GM12801 (cell line): ENCODE data around the gene REXO5.

Experiments used
- TF ChIP-seq, protein P1 (sequence below): IDR thresholded peaks from one replicate; pipeline ENCODE4 v1.5.1; 2011; ENCODE audit warnings: control low read depth; ENCODE audit not compliant: insufficient read length; ENCODE audit errors: extremely low read depth

Gene REXO5

DNA sequence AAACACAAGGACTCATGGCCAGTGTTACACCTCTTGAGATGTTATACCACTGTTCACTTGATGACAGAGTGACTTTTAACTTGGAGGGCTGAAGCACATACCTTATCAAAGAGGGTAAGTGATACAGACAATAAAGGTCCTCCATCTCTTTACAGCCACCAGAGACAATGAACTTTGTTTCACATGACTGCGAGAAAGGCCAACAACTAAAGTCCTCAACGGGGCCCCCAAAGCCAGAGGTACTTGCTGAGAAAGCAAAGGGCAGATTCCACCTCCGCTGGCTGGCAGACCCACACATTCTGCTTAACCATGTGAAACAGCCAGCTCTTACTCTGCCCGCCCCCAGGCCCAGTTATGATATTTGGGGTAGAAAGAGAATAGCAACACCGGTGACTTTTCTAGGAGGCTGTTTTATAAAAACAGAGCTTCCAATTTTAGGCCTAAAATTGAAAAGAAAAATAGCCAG lies 72.4 kb downstream of the REXO5 start:
- TF ChIP-seq, protein P1, sequence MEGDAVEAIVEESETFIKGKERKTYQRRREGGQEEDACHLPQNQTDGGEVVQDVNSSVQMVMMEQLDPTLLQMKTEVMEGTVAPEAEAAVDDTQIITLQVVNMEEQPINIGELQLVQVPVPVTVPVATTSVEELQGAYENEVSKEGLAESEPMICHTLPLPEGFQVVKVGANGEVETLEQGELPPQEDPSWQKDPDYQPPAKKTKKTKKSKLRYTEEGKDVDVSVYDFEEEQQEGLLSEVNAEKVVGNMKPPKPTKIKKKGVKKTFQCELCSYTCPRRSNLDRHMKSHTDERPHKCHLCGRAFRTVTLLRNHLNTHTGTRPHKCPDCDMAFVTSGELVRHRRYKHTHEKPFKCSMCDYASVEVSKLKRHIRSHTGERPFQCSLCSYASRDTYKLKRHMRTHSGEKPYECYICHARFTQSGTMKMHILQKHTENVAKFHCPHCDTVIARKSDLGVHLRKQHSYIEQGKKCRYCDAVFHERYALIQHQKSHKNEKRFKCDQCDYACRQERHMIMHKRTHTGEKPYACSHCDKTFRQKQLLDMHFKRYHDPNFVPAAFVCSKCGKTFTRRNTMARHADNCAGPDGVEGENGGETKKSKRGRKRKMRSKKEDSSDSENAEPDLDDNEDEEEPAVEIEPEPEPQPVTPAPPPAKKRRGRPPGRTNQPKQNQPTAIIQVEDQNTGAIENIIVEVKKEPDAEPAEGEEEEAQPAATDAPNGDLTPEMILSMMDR = no peak

DNA sequence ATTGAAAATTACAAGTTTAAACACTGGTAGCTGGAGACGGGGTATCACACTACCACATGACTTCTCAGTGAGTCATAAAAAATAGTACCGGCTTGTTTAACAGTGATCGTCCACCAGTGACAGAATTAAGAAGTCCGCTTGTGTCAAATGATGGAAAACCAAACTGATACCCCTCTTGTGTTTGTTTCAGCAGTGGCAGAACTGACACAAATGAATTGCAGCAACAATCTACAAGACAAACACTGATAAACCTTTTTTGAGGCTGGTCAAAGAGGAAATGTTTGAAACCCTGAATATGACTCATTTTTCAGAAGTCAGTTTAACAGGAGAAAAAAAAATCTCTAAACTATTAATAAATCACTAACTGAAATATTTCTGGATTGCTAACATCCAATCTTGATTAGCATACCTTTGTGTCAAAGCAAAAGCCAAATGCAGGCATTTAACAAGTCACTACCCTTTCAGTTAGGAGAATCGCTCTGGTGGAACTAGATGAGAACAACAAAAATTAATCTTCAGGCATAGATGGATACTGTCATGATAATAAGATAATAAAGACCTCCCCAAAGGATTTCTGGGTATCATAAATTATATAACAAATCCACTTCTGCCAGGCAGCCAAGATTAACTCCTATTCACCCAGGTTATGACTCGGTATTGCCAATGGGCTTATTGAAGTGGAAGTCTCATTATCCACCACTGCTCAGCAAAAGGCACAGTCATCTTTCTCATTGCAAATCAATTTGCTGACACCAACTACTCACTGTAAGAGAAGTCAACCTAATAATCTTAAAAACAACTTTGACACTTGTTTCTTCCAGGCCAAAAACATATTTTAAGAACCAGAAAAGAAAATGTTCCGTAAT lies 73.1 kb downstream of the REXO5 start:
- TF ChIP-seq, protein P1 = no peak

DNA sequence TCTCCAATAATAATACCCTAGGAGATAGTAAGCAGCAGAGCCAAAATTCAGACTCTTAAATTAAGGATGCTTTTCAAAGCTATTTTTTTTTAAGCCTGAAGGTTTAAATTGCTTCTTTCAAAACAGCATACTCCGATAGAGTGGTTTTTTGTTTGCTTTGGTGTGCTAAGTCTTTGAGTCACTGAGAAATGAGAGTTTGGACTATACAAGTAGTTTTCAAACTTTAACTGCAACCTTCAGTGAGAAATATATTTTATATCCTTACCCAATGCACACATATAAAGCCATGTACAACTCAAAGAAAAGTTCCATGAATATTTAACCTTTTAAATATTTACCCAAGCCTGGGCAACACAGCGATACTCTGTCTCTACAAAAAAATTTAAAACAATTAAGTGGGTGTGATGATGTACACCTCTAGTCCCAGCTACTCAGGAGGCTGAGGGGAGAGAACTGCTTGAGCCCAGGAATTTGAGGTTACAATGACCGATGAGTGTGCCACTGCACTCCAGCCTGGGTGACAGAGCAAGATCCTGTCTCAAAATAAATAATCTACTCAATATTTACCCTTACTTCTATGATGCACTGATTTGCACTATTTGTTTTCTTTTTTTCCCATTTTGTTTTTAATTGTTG lies 74.7 kb downstream of the REXO5 start:
- TF ChIP-seq, protein P1 = no peak

DNA sequence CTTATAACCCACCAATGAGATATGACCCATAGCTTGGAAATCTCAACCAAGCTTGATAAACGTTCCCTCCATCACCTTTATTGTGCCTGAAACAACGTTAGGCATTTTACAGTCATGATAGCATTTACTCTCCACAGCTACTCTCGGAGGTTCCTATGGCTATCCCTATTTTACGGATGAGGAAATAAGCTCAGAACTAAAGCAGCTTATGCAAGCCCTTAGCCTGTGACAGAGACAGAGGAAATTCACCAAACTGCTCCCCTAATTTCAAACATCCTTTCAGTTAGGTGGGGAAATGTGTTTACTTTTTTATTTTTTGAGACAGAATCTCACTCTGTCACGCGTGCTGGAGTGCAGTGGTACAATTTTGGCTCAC lies 75.2 kb downstream of the REXO5 start:
- TF ChIP-seq, protein P1 = no peak

DNA sequence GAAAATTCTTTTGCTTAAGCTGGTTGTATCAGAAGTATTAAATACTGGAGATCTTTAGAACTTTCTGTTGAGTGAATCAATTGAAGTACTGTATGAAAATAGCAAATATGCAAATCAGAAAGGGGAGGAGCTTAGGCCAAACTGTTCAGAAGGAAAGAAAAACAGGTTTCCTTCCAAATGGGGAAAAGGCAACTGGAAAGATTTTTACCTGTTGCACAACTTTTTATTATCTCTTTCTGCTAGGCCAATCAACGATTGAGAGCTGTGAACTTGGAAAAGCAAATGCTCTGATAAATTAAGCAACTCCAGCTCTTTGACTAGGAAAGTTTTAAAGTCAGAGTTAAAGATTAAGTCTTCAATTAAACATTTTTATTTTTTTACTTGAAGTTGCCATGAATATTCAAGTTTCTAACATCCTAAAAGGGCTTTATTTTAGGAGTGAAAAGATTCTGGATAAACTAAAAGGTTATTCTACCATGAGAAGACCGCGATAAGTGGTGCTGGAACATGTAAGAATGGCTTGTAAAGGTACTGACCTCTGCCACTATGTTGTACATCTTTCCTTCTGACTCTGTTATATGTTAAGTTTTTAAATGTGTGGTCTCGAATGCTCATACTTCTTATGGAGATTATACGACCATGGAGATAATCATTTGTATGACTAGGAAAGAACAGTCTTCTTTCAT lies 77.4 kb downstream of the REXO5 start:
- TF ChIP-seq, protein P1 = no peak

DNA sequence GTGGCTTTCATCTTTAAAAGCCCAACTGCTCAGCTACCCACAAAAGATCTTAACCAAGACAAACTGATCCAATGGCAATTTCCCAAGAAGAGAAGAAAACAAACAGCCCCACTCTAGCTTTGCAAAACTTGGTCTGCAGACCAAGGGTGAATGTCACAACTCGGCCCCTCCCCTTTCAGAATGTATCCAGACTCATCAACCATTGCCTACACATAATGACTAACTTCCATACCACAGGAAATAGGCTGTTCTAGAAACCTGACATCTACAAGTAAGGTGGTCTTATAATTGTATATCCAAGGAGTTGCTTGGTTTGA lies 77.9 kb downstream of the REXO5 start:
- TF ChIP-seq, protein P1 = no peak

DNA sequence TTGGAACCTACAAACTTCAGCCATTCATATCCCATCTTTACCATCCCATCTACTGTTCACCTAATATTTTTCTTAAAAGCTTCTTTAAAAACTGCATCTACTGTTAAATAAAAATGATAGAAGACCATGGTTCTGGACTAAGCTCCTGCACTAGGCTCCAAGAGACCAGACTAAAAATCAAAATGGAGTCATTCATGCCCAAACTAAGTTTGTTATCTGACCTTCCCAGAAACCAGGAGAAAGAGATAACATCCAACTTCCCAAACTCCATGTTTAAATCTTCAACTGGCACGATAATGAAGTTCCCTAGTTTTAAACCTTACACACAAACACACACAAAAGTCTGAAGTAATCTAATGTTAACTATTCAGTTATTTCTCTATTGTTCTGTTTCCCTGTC lies 80.0 kb downstream of the REXO5 start:
- TF ChIP-seq, protein P1 = no peak
